ENCODE results near the gene GABRE.

The GABRE gene

DNA sequence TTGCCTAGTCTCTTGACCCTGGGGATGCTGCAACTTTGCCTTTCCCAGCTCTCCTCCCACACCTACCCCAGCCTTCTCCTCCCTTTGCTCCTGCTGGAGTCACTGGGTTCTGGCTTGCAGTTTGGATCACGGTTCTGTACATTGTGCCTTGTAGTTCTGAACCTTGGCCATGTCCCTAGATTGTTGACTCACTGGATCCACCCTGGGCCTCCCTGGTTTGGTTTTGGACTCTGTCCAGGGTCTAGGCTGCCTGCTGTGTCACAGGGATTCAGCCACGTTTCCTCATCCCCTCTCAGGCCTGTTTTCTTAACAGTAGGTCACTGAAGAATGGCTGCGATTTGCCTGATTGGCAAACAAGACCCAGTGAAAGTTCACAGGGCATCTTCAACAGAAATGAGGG, 11.5 kb upstream of the GABRE start:
- Histone ChIP-seq H3K36me3 (ENCODE audit: insufficient read depth) (no peaks in the 10 kb centered on the region), H3K4me2 (no peak overlapping the region), H3K4me3 (IDR thresholded peaks at IDR 0.05; ENCODE audit: insufficient read depth, low read depth, low read length) (no peak overlapping the region), H2AFZ (ENCODE audit: low read depth) (no peak overlapping the region), H3K9ac (no peak overlapping the region), H3K79me2 (ENCODE audit: insufficient read depth, low read depth) (no peaks in the 10 kb centered on the region), H3K4me1 (ENCODE audit: low read depth, poor library complexity, severe bottlenecking) (no peaks in the 10 kb centered on the region), H3K27me3 (ENCODE audit: insufficient read depth, low read depth) (no peaks in the 10 kb centered on the region), H3K27ac (no peak overlapping the region), H4K20me1 (ENCODE audit: insufficient read depth) (no peaks in the 10 kb centered on the region)
- TF ChIP-seq, protein P1, sequence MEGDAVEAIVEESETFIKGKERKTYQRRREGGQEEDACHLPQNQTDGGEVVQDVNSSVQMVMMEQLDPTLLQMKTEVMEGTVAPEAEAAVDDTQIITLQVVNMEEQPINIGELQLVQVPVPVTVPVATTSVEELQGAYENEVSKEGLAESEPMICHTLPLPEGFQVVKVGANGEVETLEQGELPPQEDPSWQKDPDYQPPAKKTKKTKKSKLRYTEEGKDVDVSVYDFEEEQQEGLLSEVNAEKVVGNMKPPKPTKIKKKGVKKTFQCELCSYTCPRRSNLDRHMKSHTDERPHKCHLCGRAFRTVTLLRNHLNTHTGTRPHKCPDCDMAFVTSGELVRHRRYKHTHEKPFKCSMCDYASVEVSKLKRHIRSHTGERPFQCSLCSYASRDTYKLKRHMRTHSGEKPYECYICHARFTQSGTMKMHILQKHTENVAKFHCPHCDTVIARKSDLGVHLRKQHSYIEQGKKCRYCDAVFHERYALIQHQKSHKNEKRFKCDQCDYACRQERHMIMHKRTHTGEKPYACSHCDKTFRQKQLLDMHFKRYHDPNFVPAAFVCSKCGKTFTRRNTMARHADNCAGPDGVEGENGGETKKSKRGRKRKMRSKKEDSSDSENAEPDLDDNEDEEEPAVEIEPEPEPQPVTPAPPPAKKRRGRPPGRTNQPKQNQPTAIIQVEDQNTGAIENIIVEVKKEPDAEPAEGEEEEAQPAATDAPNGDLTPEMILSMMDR (conservative IDR thresholded peaks at IDR 0.05; ENCODE audit: low read depth, low read length) = no peak

DNA sequence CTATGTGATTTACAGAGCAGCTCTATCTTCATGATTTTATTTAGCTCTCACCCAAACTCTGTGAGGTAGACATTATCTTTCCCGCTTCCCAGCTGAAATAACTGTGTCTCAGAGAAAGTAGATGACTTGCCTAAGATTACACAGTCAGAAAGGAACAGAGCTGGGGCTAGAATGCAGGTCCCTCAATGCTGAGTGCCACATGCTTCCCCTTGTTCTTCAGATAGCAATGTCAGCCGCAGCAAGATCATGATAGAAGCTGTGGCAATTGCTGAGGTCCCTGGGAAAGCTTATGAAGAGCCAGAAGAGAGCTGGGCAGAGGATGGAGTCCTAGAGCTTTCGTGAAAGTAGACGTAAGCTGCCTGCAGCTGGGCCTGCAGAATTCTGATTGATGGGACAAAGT, 11.1 kb upstream of the GABRE start:
- H3K4me2 ChIP-seq = no peak overlapping the region
- no peaks in the 10 kb centered on the region for H3K4me1 ChIP-seq (ENCODE audit: low read depth, poor library complexity, severe bottlenecking)
- no peak overlapping the region for H3K27ac ChIP-seq
- TF ChIP-seq, protein P1 (conservative IDR thresholded peaks at IDR 0.05; ENCODE audit: low read depth, low read length) = no peak
- no peaks in the 10 kb centered on the region for H3K36me3 ChIP-seq (ENCODE audit: insufficient read depth)
- no peaks in the 10 kb centered on the region for H4K20me1 ChIP-seq (ENCODE audit: insufficient read depth)
- no peak overlapping the region for H2AFZ ChIP-seq (ENCODE audit: low read depth)
- no peak overlapping the region for H3K4me3 ChIP-seq (IDR thresholded peaks at IDR 0.05; ENCODE audit: insufficient read depth, low read depth, low read length)
- H3K9ac ChIP-seq = no peak overlapping the region
- no peaks in the 10 kb centered on the region for H3K27me3 ChIP-seq (ENCODE audit: insufficient read depth, low read depth)
- H3K79me2 ChIP-seq (ENCODE audit: insufficient read depth, low read depth) = no peaks in the 10 kb centered on the region

DNA sequence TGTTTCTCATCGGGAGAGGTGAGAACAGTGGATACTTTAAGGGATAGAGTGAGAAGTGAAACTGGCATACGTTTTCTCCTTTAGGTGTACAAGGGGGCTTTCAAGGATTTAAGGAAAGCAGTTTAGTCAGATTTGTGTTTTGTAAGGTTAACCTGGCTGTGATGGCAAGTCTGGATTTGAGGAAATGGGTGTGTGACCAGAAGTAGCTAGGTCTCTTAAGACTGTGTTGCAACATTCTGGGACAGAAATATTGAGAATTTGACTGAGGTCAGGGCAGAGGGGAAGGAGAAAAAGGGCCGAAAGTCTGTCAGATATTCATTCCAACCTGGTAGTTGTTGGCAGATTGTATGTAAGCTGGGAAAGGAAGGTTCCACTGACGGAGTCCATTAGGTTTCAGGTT, 10.4 kb upstream of the GABRE start:
- H3K27ac ChIP-seq = no peak overlapping the region

DNA sequence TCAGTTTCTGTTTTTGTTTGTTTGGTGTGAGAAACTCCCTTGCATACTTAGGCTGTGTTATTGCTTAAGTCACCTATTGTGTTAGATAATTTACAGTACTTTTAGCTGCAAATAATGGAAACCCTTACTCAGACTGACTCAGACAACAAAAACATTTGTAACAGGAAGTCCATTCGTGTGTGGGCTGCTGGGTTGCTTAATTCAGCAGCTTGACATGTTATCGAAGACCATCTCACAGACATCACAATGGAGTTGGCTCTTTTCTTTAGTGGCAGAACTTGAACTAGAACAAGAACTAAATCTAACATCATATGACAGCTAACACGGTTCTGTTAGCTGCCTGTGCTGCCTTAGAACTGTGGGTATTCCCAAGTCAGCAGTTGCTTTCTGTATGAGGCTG, 9.9 kb upstream of the GABRE start:
- no peaks in the 10 kb centered on the region for H4K20me1 ChIP-seq (ENCODE audit: insufficient read depth)
- no peaks in the 10 kb centered on the region for H3K4me1 ChIP-seq (ENCODE audit: low read depth, poor library complexity, severe bottlenecking)
- H3K27me3 ChIP-seq (ENCODE audit: insufficient read depth, low read depth) = no peaks in the 10 kb centered on the region
- no peak overlapping the region for H3K9ac ChIP-seq
- H3K27ac ChIP-seq = no peak overlapping the region
- no peaks in the 10 kb centered on the region for H3K79me2 ChIP-seq (ENCODE audit: insufficient read depth, low read depth)
- H2AFZ ChIP-seq (ENCODE audit: low read depth) = no peak overlapping the region
- H3K36me3 ChIP-seq (ENCODE audit: insufficient read depth) = no peaks in the 10 kb centered on the region
- H3K4me2 ChIP-seq = no peak overlapping the region
- H3K4me3 ChIP-seq (IDR thresholded peaks at IDR 0.05; ENCODE audit: insufficient read depth, low read depth, low read length) = no peak overlapping the region
- TF ChIP-seq, protein P1 (conservative IDR thresholded peaks at IDR 0.05; ENCODE audit: low read depth, low read length) = no peak

More for the DNA sequence above, 10.4 kb upstream of the GABRE start:
- Histone ChIP-seq H3K4me3 (IDR thresholded peaks at IDR 0.05; ENCODE audit: insufficient read depth, low read depth, low read length) (no peak overlapping the region), H3K4me2 (no peak overlapping the region), H3K9ac (no peak overlapping the region), H3K4me1 (ENCODE audit: low read depth, poor library complexity, severe bottlenecking) (no peaks in the 10 kb centered on the region), H3K27me3 (ENCODE audit: insufficient read depth, low read depth) (no peaks in the 10 kb centered on the region), H3K79me2 (ENCODE audit: insufficient read depth, low read depth) (no peaks in the 10 kb centered on the region), H4K20me1 (ENCODE audit: insufficient read depth) (no peaks in the 10 kb centered on the region), H3K36me3 (ENCODE audit: insufficient read depth) (no peaks in the 10 kb centered on the region), H2AFZ (ENCODE audit: low read depth) (no peak overlapping the region)
- TF ChIP-seq, protein P1 (conservative IDR thresholded peaks at IDR 0.05; ENCODE audit: low read depth, low read length) = no peak

All from KMS-11 (cell line).